ENCODE results near the gene PRDX1.

PRDX1 gene

DNA sequence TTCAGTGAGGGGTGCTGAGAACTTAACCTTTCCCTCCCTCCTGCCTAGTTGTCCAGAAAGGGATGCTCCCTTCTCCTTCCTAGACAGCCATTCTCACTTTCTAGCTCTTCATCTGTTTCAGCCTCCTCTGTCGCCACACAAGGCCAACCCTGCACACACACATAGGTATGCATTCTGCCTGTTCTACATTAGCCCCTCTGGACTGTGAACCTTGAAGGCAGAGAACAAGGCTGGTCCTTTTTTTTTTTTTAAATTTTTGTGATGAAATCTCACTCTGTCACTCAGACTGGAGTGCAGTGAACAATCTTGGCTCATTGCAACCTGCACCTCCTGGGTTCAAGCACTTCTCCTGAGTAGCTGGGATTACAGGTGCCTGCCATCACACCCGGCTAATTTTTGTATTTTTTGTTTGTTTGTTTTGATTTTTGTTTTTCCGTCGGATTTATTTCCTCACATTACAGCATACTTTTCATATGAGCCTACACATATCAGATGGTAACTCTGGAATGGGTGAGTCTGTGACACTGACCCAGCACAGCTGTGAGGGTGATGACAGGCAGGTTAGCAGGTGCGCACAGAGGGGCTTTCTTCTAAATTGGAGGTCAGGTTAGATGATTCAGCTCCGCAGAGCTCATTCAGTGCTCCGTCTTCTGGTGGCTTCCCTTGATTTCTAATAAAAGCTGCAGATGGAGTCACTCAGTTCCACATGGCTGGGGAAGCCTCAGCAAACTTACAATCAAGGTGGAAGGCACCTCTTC is 24.0 kb upstream of the PRDX1 start:
- Histone ChIP-seq H2AFZ (no peak overlapping the region), H3K4me1 (no peaks in the 10 kb centered on the region), H3K4me3 (ENCODE audit: low read depth, low read length) (no peak overlapping the region), H3K36me3 (ENCODE audit: control insufficient read depth, insufficient read depth, low read length) (no peaks in the 10 kb centered on the region), H3K9me3 (ENCODE audit: control insufficient read depth, low read length) (no peaks in the 10 kb centered on the region), H3K27me3 (ENCODE audit: control insufficient read depth, insufficient read depth, low read length) (no peaks in the 10 kb centered on the region), H3K9ac (no peak overlapping the region), H3K27ac (no peak overlapping the region), H3K4me2 (ENCODE audit: low read length) (no peak overlapping the region), H3K79me2 (no peaks in the 10 kb centered on the region)
- TF ChIP-seq, protein P1, sequence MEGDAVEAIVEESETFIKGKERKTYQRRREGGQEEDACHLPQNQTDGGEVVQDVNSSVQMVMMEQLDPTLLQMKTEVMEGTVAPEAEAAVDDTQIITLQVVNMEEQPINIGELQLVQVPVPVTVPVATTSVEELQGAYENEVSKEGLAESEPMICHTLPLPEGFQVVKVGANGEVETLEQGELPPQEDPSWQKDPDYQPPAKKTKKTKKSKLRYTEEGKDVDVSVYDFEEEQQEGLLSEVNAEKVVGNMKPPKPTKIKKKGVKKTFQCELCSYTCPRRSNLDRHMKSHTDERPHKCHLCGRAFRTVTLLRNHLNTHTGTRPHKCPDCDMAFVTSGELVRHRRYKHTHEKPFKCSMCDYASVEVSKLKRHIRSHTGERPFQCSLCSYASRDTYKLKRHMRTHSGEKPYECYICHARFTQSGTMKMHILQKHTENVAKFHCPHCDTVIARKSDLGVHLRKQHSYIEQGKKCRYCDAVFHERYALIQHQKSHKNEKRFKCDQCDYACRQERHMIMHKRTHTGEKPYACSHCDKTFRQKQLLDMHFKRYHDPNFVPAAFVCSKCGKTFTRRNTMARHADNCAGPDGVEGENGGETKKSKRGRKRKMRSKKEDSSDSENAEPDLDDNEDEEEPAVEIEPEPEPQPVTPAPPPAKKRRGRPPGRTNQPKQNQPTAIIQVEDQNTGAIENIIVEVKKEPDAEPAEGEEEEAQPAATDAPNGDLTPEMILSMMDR (IDR thresholded peaks at IDR 0.05) = no peak

DNA sequence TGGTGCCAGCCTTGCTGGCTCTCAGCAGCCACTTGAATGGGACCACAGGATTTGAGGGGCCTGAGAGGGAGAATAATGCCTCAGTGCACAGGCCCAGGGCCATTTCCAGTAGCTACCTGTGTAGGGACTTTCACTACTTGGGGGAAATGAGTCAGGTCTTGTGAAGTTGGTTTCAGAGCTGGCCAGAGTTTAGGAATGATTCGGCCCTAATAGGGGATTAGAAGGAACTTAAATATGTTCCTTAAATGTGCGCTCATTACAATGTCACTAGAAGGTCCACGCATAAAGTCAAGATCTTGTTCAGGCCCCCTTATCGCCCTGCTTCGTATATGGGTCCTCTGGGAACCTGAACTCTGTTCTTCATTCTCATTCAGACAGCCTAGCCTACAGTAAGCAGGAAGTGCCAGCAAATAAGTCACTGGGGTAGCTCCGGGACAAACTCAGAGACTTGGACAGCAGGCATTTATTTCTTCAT is 23.4 kb upstream of the PRDX1 start:
- H3K4me3 ChIP-seq (ENCODE audit: low read depth, low read length) = no peak overlapping the region
- no peak overlapping the region for H3K4me2 ChIP-seq (ENCODE audit: low read length)
- H3K4me1 ChIP-seq = no peaks in the 10 kb centered on the region
- no peak overlapping the region for H3K9ac ChIP-seq
- TF ChIP-seq, protein P1 (IDR thresholded peaks at IDR 0.05) = no peak
- no peaks in the 10 kb centered on the region for H3K36me3 ChIP-seq (ENCODE audit: control insufficient read depth, insufficient read depth, low read length)
- no peaks in the 10 kb centered on the region for H3K9me3 ChIP-seq (ENCODE audit: control insufficient read depth, low read length)
- no peak overlapping the region for H3K27ac ChIP-seq
- no peaks in the 10 kb centered on the region for H3K79me2 ChIP-seq
- H2AFZ ChIP-seq = no peak overlapping the region
- H3K27me3 ChIP-seq (ENCODE audit: control insufficient read depth, insufficient read depth, low read length) = no peaks in the 10 kb centered on the region

DNA sequence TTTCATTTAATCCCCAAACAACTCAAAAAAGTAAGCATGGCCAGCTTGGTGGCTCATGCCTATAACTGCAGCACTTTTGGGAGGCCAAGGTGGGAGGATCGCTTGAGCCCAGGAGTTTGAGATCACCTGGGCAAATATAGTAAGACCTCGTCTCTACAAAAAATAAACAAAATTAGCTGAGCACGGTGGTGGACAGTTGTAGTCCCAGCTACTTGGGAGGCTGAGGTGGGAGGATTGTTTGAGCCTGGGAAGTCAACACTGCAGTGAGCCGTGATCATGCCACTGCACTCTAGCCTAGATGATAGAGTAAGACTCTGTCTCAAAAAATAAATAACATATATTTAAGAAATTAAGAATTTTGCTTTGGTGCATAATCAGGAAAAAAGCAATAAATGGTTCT is 22.8 kb upstream of the PRDX1 start:
- Histone ChIP-seq H3K4me3 (ENCODE audit: low read depth, low read length) (no peak overlapping the region), H3K36me3 (ENCODE audit: control insufficient read depth, insufficient read depth, low read length) (no peaks in the 10 kb centered on the region), H3K79me2 (no peaks in the 10 kb centered on the region), H3K4me1 (no peaks in the 10 kb centered on the region), H3K4me2 (ENCODE audit: low read length) (no peak overlapping the region), H3K9me3 (ENCODE audit: control insufficient read depth, low read length) (no peaks in the 10 kb centered on the region), H2AFZ (no peak overlapping the region), H3K27me3 (ENCODE audit: control insufficient read depth, insufficient read depth, low read length) (no peaks in the 10 kb centered on the region), H3K9ac (no peak overlapping the region), H3K27ac (no peak overlapping the region)
- TF ChIP-seq, protein P1 (IDR thresholded peaks at IDR 0.05) = no peak

DNA sequence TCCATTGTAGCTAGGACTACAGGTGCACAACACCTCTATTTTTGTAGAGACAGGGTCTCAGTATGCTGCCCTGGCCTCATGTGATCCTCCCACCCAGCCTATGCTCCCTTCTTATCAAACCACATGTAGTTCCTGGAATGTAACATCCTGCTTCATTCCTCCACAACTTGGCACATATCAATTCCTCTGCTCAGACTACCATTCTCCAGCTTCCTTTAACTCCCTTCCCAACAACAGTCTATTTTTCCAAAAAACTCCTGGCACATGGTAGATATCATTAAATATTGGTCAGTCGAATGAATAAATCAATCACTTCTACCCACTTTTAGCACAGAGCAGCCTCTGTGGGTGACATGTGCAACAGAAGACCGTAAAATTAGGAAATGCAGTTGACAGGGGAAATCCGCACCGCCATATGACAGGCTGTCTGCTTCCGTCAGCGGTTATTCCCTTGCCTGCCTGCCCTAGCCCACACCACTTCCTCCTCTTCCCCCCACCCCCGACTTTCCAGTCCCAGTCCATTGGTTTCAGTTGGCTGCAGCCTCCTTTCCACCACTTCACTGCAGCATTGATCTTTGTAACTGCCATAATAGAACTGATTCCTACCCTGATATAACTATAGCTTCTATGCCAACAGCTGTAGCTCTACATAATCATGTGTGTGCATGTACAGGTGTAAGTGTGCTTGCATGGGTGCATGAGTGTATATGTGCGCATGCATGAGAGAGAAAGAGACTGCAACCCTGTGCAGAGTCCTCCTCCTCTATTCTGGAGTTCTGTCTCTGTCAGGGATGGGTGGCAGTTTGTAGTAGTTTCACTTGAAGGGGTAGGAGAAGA is 22.1 kb upstream of the PRDX1 start:
- Histone ChIP-seq H3K4me1 (no peaks in the 10 kb centered on the region), H3K79me2 (no peaks in the 10 kb centered on the region), H3K27ac (no peak overlapping the region), H3K4me3 (ENCODE audit: low read depth, low read length) (no peak overlapping the region), H2AFZ (no peak overlapping the region), H3K36me3 (ENCODE audit: control insufficient read depth, insufficient read depth, low read length) (no peaks in the 10 kb centered on the region), H3K9ac (no peak overlapping the region), H3K27me3 (ENCODE audit: control insufficient read depth, insufficient read depth, low read length) (no peaks in the 10 kb centered on the region), H3K4me2 (ENCODE audit: low read length) (no peak overlapping the region), H3K9me3 (ENCODE audit: control insufficient read depth, low read length) (no peaks in the 10 kb centered on the region)
- TF ChIP-seq, protein P1 (IDR thresholded peaks at IDR 0.05) = no peak

Data from parathyroid adenoma (tissue), 2 donors.